Measurements from ENCODE around the gene AAK1. TPM values are rescaled to one million over a fixed set of nuclear protein-coding genes. Genes with fewer than 3 reads are reported as not detected.

The AAK1 gene
- total RNA-seq, 1 experiment from 2014 or later = 35.6 TPM

GRCh38 chr2:69604836-69605235, 38.7 kb downstream of the AAK1 start:
- TF ChIP-seq OVOL2 (CRISPR knock-in tag; IDR thresholded peaks at IDR 0.05; ENCODE audit: borderline replicate concordance) (no peak), ZNF121 (CRISPR knock-in tag; IDR thresholded peaks at IDR 0.05) (no peak), JUN (CRISPR knock-in tag; IDR thresholded peaks at IDR 0.05) (no peak), NR3C1 (CRISPR knock-in tag; conservative IDR thresholded peaks at IDR 0.05; ENCODE audit: low read depth) (no peak), MXD4 (CRISPR knock-in tag; IDR thresholded peaks at IDR 0.05; ENCODE audit: borderline replicate concordance) (no peak), ZBTB43 (CRISPR knock-in tag; IDR thresholded peaks at IDR 0.05) (no peak), SMAD4 (CRISPR knock-in tag; IDR thresholded peaks at IDR 0.05) (no peak), ZNF423 (CRISPR knock-in tag; IDR thresholded peaks at IDR 0.05) (no peak), GABPB1 (CRISPR knock-in tag; IDR thresholded peaks at IDR 0.05) (no peak), ZNF219 (CRISPR knock-in tag; IDR thresholded peaks at IDR 0.05; ENCODE audit: borderline replicate concordance) (no peak), ELF4 (CRISPR knock-in tag; IDR thresholded peaks at IDR 0.05; ENCODE audit: low read depth) (no peak), HMGA2 (CRISPR knock-in tag; IDR thresholded peaks at IDR 0.05) (no peak), SP1 (CRISPR knock-in tag; conservative IDR thresholded peaks at IDR 0.05) (no peak), STAT6 (CRISPR knock-in tag; conservative IDR thresholded peaks at IDR 0.05; ENCODE audit: low read depth) (no peak), IRF2 (CRISPR knock-in tag; IDR thresholded peaks at IDR 0.05; ENCODE audit: borderline replicate concordance, low read depth) (no peak)
- TF ChIP-seq, protein P1, sequence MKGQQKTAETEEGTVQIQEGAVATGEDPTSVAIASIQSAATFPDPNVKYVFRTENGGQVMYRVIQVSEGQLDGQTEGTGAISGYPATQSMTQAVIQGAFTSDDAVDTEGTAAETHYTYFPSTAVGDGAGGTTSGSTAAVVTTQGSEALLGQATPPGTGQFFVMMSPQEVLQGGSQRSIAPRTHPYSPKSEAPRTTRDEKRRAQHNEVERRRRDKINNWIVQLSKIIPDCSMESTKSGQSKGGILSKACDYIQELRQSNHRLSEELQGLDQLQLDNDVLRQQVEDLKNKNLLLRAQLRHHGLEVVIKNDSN (CRISPR knock-in tag; IDR thresholded peaks at IDR 0.05) = no peak
- TF ChIP-seq, protein P2, sequence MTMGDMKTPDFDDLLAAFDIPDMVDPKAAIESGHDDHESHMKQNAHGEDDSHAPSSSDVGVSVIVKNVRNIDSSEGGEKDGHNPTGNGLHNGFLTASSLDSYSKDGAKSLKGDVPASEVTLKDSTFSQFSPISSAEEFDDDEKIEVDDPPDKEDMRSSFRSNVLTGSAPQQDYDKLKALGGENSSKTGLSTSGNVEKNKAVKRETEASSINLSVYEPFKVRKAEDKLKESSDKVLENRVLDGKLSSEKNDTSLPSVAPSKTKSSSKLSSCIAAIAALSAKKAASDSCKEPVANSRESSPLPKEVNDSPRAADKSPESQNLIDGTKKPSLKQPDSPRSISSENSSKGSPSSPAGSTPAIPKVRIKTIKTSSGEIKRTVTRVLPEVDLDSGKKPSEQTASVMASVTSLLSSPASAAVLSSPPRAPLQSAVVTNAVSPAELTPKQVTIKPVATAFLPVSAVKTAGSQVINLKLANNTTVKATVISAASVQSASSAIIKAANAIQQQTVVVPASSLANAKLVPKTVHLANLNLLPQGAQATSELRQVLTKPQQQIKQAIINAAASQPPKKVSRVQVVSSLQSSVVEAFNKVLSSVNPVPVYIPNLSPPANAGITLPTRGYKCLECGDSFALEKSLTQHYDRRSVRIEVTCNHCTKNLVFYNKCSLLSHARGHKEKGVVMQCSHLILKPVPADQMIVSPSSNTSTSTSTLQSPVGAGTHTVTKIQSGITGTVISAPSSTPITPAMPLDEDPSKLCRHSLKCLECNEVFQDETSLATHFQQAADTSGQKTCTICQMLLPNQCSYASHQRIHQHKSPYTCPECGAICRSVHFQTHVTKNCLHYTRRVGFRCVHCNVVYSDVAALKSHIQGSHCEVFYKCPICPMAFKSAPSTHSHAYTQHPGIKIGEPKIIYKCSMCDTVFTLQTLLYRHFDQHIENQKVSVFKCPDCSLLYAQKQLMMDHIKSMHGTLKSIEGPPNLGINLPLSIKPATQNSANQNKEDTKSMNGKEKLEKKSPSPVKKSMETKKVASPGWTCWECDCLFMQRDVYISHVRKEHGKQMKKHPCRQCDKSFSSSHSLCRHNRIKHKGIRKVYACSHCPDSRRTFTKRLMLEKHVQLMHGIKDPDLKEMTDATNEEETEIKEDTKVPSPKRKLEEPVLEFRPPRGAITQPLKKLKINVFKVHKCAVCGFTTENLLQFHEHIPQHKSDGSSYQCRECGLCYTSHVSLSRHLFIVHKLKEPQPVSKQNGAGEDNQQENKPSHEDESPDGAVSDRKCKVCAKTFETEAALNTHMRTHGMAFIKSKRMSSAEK (CRISPR knock-in tag; IDR thresholded peaks at IDR 0.05; ENCODE audit: borderline replicate concordance) = no peak
- TF ChIP-seq, protein P3, sequence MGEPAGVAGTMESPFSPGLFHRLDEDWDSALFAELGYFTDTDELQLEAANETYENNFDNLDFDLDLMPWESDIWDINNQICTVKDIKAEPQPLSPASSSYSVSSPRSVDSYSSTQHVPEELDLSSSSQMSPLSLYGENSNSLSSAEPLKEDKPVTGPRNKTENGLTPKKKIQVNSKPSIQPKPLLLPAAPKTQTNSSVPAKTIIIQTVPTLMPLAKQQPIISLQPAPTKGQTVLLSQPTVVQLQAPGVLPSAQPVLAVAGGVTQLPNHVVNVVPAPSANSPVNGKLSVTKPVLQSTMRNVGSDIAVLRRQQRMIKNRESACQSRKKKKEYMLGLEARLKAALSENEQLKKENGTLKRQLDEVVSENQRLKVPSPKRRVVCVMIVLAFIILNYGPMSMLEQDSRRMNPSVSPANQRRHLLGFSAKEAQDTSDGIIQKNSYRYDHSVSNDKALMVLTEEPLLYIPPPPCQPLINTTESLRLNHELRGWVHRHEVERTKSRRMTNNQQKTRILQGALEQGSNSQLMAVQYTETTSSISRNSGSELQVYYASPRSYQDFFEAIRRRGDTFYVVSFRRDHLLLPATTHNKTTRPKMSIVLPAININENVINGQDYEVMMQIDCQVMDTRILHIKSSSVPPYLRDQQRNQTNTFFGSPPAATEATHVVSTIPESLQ (CRISPR knock-in tag; IDR thresholded peaks at IDR 0.05) = no peak
- Mint-ChIP-seq H3K27ac (no peak overlapping the region), H3K4me3 (no peak overlapping the region), H3K27me3 (ENCODE audit: low read depth) (no peaks in the 10 kb centered on the region), H3K4me1 (peaks cover 6% of the 10 kb centered on the region), H3K9me3 (peaks cover 18% of the 10 kb centered on the region), H3K36me3 (peaks cover 13% of the 10 kb centered on the region)
- ATAC-seq (no peak), DNase-seq (ENCODE audit: low spot score) (no peak)
- CTCF ChIA-PET = no interaction called here
- POLR2A ChIA-PET = no interaction called here
